ENCODE data around the gene TLN1.

Gene TLN1

DNA sequence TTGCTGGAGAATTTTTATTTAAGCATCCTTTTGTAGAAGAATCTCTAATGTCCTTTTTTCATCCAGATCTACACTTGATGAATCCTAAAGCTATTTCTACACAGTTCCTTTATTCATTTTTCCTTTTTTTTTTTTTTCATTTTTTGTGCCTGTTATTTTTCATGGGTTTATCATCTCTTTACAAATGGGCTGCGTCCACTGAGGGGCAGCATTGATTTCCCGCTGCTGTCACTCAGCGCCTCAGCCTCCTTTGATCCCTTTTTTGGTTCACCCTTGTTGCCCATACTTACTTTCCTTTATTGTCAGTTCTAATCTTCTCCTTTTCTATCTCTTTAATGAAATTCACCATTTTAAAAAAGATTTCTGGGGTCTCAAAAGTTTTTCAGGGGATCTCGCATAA lies 27.8 kb upstream of the TLN1 start:
- Histone ChIP-seq H3K4me3 (no peak overlapping the region), H3K27ac (peak overlapping the region in 1 of 2 donors; percentile 29)
- no peak for DNase-seq (ENCODE audit: low spot score)
- TF ChIP-seq, protein P1, sequence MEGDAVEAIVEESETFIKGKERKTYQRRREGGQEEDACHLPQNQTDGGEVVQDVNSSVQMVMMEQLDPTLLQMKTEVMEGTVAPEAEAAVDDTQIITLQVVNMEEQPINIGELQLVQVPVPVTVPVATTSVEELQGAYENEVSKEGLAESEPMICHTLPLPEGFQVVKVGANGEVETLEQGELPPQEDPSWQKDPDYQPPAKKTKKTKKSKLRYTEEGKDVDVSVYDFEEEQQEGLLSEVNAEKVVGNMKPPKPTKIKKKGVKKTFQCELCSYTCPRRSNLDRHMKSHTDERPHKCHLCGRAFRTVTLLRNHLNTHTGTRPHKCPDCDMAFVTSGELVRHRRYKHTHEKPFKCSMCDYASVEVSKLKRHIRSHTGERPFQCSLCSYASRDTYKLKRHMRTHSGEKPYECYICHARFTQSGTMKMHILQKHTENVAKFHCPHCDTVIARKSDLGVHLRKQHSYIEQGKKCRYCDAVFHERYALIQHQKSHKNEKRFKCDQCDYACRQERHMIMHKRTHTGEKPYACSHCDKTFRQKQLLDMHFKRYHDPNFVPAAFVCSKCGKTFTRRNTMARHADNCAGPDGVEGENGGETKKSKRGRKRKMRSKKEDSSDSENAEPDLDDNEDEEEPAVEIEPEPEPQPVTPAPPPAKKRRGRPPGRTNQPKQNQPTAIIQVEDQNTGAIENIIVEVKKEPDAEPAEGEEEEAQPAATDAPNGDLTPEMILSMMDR (IDR thresholded peaks at IDR 0.05) = no peak

DNA sequence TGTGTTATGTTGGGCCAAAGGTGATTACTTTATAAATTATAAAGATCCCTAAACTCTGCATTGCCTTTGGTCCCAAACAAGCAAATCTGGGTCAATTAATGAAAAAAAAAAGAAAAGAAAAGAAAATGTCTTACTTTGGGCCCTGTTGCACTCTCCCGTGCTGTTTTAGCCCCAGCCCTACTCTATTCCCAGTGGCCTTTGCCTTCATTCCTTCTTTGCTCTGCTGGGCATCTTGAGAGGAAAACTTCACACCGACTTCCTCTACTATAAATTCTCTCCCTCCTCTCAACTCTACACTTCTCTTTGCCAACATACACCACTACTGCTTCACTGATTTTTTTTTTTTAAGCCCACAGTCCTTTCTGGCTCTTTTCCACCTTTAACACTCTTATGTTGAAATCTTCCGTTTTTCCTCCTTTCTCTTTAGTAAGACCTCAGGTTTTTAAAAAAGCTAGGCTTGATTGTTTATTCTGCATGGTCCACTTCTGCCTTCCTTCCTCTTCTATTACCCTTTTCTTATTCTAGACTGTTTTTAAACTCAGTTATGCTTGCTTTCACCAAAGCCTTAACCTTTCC lies 26.6 kb upstream of the TLN1 start:
- DNase-seq (ENCODE audit: low spot score) = no peak
- peak overlapping the region; percentile 86 to 93 for H3K27ac ChIP-seq
- TF ChIP-seq, protein P1 (IDR thresholded peaks at IDR 0.05) = no peak
- H3K4me3 ChIP-seq = no peak overlapping the region

- H3K4me3 ChIP-seq = no peak overlapping the region
- no peak for DNase-seq (ENCODE audit: low spot score)
- peak overlapping the region; percentile 86 to 93 for H3K27ac ChIP-seq
- TF ChIP-seq, protein P1 (IDR thresholded peaks at IDR 0.05) = no peak
Measured at GRCh38 chr9:35757892-35758275, 25.9 kb upstream of the TLN1 start.

DNA sequence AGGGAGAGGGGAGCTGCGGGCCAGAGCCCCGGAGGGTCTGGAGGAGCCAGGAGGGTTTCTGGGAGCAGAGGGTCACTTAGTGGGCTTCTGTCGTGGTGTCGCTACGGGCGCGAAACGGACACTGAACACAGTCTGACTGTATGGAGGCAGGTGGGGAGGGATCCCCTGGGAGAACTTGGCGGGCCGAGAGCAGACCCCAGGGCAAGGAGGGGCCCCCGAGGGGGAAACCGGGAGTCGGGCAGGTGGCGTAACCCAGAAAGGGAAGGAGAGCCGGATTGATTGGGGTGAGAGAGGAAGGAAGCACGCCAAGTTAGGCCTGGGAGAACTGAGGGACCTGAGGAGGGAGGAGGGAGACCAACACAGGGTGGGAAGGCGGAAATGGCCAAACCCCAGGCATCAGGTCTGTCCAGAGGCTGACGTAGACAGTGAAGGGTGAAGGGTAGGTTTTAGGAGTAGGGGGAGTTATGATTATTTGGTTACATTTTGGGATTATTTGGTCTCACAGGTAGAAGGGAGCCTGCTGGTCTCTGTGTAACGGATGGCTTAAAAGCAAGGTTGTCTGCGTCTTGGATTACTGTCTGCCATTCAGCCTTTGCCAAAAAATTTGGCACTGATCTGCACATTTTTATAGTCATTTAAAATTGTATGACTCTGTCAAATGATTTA lies 25.4 kb upstream of the TLN1 start:
- DNase-seq (ENCODE audit: low spot score) = no peak
- peak overlapping the region; percentile 77 for H3K4me3 ChIP-seq

GRCh38 chr9:35756275-35757225 lies 24.6 kb upstream of the TLN1 start:
- DNase-seq (ENCODE audit: low spot score) = no peak
- Histone ChIP-seq H3K4me3 (peak overlapping the region; percentile 77), H3K27ac (peak overlapping the region; percentile 86 to 93)
- TF ChIP-seq, protein P1 (IDR thresholded peaks at IDR 0.05) = peak; percentile 66

More for the DNA sequence above, 25.4 kb upstream of the TLN1 start:
- TF ChIP-seq, protein P1 (IDR thresholded peaks at IDR 0.05) = no peak
- H3K27ac ChIP-seq = peak overlapping the region; percentile 86 to 93

DNA sequence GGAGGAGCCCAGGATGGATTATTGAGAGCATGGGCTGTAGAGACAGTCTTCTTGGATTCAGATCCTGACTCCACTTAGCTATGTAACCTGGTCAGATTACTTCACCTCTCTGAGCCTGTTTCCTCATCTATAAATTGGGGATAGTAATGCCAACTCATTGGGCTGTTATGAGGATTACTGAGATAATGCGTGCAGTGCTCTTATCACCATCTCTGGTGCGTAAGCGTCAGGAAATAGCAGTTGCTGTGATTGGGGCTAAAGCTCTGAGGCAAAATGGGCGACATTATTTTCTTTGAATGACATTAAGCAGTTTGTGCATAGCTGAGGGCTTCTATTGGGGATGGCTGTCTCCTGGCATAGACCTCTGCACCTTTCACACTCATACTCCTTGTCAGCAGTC lies 23.1 kb upstream of the TLN1 start:
- TF ChIP-seq, protein P1 (IDR thresholded peaks at IDR 0.05) = no peak
- H3K4me3 ChIP-seq = no peak overlapping the region
- DNase-seq (ENCODE audit: low spot score) = no peak
- no peak overlapping the region for H3K27ac ChIP-seq

All from coronary artery (tissue), 2 donors.